ENCODE measurements around the gene FUNDC1. TPM values are rescaled to one million over a fixed set of nuclear protein-coding genes. Genes with fewer than 3 reads are reported as not detected.

Gene FUNDC1
- total and polyA plus RNA-seq, 3 experiments from 2014 or later = 12.0 to 26.9 (median 12.5) TPM

Other genes starting within 250 kb of the FUNDC1 start
- gene EFHC2, start 199.2 kb downstream of the FUNDC1 start, total RNA-seq = under 1 TPM; 0.18 to 0.20 TPM
- gene EFHC2, start 199.2 kb downstream of the FUNDC1 start, polyA plus RNA-seq = 3.5 TPM